ENCODE results near the gene PCYOX1L. TPM values are rescaled to one million over a fixed set of nuclear protein-coding genes. Genes with fewer than 3 reads are reported as not detected.
A peak's percentile ranks its signal among the peaks of the same experiment; 100 is the strongest.

Gene PCYOX1L
- total and polyA plus RNA-seq, 2 experiments from 2014 or later = 10.4 to 10.7 TPM

DNA sequence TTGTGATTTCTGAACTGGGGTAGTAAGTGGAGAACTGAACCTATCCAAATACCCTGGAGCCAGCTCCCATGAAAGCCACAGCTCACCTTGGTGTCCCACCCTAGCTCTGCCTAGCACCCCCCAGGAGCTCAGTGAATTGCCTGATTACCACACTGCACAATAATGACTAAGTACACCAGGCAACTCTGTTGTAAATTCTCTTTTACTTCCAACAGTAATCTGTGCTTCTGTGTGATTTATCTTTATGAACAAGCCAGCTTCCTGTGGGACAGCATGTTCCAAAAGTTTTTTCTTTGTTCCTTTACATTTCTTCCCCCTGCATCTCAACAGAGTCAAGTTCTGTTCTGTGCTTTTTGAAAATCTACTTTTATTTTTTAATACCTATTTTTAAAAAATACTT, 34.6 kb upstream of the PCYOX1L start:
- Histone ChIP-seq H3K4me2 (ENCODE audit: unreplicated experiment) (no peak overlapping the region), H3K27me3 (replicated peaks; ENCODE audit: insufficient read depth) (no peaks in the 10 kb centered on the region), H3K79me2 (ENCODE audit: insufficient read depth) (no peaks in the 10 kb centered on the region), H3K4me3 (no peak overlapping the region), H3K27ac (peak overlapping the region; percentile 42), H4K20me1 (ENCODE audit: insufficient read depth) (no peaks in the 10 kb centered on the region), H3K9ac (0 out of 2 replicates have a peak overlapping the region, but pooled peaks have one; percentile 26), H3K9me2 (ENCODE audit: insufficient read depth) (no peaks in the 10 kb centered on the region), H2AFZ (peak overlapping the region; percentile 2; the same call in 1 of the 2 replicates), H3F3A (ENCODE audit: insufficient read depth) (peaks cover 17% of the 10 kb centered on the region; the same call in 1 of the 2 replicates), H3K36me3 (ENCODE audit: low read depth) (no peaks in the 10 kb centered on the region), H3K4me1 (ENCODE audit: insufficient read depth) (peaks cover 19% of the 10 kb centered on the region), H3K9me3 (ENCODE audit: low read depth) (no peaks in the 10 kb centered on the region)
- DNase-seq = peak; percentile 59
- in situ Hi-C loops (cut with MboI) = no loop called here
- TF ChIP-seq EZH2 (IDR thresholded peaks at IDR 0.05; ENCODE audit: insufficient read depth, poor library complexity, severe bottlenecking) (no peak), EZH2phosphoT487 (IDR thresholded peaks at IDR 0.05; ENCODE audit: insufficient read depth, low read depth) (no peak)

DNA sequence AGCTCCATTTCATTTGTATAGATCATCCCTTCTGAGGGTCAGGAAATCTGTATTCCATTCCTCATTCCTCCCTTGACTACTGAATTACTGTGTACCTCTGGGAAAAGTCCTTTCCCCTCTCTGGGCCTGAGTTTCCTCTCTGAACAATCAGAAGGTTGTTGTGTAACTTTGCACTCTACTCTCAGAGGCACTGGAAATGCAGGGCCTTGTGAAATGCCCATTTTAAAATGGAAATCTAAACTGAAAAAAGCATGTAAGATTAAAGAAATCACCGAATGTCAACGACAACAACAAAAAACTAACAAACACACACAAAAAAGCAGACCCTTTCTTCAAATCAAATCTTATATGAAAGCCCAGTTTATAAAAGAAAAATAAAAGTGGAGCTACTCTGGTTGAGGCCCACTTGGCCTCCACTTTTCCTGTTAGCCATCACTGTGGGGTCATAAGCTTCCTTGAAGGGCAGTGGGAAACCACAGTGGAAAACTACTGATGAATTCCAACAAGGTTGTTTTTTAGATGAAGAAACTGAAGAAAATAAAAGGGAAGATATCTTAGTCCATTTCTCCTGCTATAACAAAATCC, 34.1 kb upstream of the PCYOX1L start:
- H4K20me1 ChIP-seq (ENCODE audit: insufficient read depth) = no peaks in the 10 kb centered on the region
- peaks cover 17% of the 10 kb centered on the region; the same call in 1 of the 2 replicates for H3F3A ChIP-seq (ENCODE audit: insufficient read depth)
- peaks cover 19% of the 10 kb centered on the region for H3K4me1 ChIP-seq (ENCODE audit: insufficient read depth)
- H3K4me3 ChIP-seq = no peak overlapping the region
- no peaks in the 10 kb centered on the region for H3K36me3 ChIP-seq (ENCODE audit: low read depth)
- peak; percentile 46 for DNase-seq
- in situ Hi-C loops (cut with MboI) = no loop called here
- H3K27ac ChIP-seq = peak overlapping the region; percentile 42
- no peaks in the 10 kb centered on the region for H3K27me3 ChIP-seq (replicated peaks; ENCODE audit: insufficient read depth)
- H2AFZ ChIP-seq = peak overlapping the region; percentile 2
- no peak overlapping the region for H3K4me2 ChIP-seq (ENCODE audit: unreplicated experiment)
- TF ChIP-seq EZH2phosphoT487 (IDR thresholded peaks at IDR 0.05; ENCODE audit: insufficient read depth, low read depth) (no peak), EZH2 (IDR thresholded peaks at IDR 0.05; ENCODE audit: insufficient read depth, poor library complexity, severe bottlenecking) (no peak)
- H3K9me2 ChIP-seq (ENCODE audit: insufficient read depth) = no peaks in the 10 kb centered on the region
- no peaks in the 10 kb centered on the region for H3K9me3 ChIP-seq (ENCODE audit: low read depth)
- H3K9ac ChIP-seq = 0 out of 2 replicates have a peak overlapping the region, but pooled peaks have one; percentile 26
- H3K79me2 ChIP-seq (ENCODE audit: insufficient read depth) = no peaks in the 10 kb centered on the region
- 96 to 100% methylated on average over 2 of the region's 2 CpGs for WGBS, 2 experiments (ENCODE audit: low coverage in 1 of 2, low lambda C conversion rate in 2 of 2, missing lambda C conversion rate in 2 of 2)

DNA sequence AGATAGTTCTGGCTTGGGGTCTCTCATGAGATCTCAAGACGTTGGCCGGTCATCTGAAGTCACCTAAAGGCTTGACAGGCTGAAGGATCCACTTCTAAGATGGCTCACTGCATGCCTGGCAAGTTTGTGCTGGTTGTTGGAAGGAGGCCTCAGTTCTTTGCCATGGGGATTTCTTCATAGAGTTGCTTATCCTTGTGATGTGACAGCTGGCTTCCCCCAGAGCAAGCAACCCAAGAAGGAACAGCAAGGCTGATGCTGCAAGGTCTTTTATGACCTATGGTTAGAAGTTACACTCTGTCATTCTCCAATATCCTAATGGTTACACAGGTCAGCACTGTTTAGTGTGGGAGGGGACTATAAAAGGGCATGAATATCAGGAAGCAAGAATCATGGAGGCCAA, 33.2 kb upstream of the PCYOX1L start:
- Histone ChIP-seq H3K9ac (no peak overlapping the region), H3K27me3 (replicated peaks; ENCODE audit: insufficient read depth) (no peaks in the 10 kb centered on the region), H3K79me2 (ENCODE audit: insufficient read depth) (no peaks in the 10 kb centered on the region), H2AFZ (no peak overlapping the region), H3K9me3 (ENCODE audit: low read depth) (no peaks in the 10 kb centered on the region), H3K27ac (no peak overlapping the region), H3K4me2 (ENCODE audit: unreplicated experiment) (no peak overlapping the region), H3K4me1 (ENCODE audit: insufficient read depth) (peaks cover 19% of the 10 kb centered on the region), H3K4me3 (no peak overlapping the region), H3K9me2 (ENCODE audit: insufficient read depth) (no peaks in the 10 kb centered on the region), H4K20me1 (ENCODE audit: insufficient read depth) (no peaks in the 10 kb centered on the region), H3K36me3 (ENCODE audit: low read depth) (no peaks in the 10 kb centered on the region), H3F3A (ENCODE audit: insufficient read depth) (peaks cover 17% of the 10 kb centered on the region; the same call in 1 of the 2 replicates)
- DNase-seq = no peak
- whole genome bisulfite sequencing, 2 experiments (ENCODE audit: low coverage in 1 of 2, low lambda C conversion rate in 2 of 2, missing lambda C conversion rate in 2 of 2) = 82 to 90% methylated on average over 2 of the region's 2 CpGs
- TF ChIP-seq EZH2phosphoT487 (IDR thresholded peaks at IDR 0.05; ENCODE audit: insufficient read depth, low read depth) = no peak
- no peak for TF ChIP-seq EZH2 (IDR thresholded peaks at IDR 0.05; ENCODE audit: insufficient read depth, poor library complexity, severe bottlenecking)
- in situ Hi-C loops (cut with MboI) = no loop called here

DNA sequence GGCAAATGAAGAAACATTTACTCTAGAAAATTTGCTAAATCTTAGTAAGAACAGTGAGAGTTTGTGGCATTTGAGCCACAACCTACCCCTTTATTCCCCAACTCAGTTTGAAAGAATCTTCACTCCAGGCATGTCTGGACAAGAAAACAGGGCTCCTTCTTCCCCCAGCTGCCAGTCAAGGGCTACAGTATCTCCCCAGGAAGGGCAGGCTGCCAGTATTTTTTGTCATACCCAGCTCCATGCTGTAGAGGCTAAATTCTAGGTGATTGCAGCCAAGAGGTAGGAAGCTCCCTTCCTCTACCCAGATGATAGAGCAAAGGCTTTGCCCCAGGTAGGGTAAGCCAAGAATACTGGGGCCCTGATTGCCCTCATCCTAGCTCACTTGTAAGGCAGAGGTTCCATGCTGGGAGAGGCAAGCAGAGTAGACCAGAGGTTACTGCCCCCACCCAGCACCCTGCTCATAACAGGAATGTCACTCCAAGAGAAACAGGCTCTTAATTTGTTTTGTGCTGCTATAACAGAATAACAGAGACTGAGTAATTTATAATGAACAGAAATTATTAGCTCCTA, 32.6 kb upstream of the PCYOX1L start:
- H3K9me2 ChIP-seq (ENCODE audit: insufficient read depth) = no peaks in the 10 kb centered on the region
- peak overlapping the region; percentile 8; the same call in 1 of the 2 replicates for H2AFZ ChIP-seq
- no peaks in the 10 kb centered on the region for H3K27me3 ChIP-seq (replicated peaks; ENCODE audit: insufficient read depth)
- peaks cover 19% of the 10 kb centered on the region for H3K4me1 ChIP-seq (ENCODE audit: insufficient read depth)
- no peak overlapping the region for H3K4me3 ChIP-seq
- peaks cover 16% of the 10 kb centered on the region; the same call in 1 of the 2 replicates for H3F3A ChIP-seq (ENCODE audit: insufficient read depth)
- no peak for DNase-seq
- TF ChIP-seq EZH2 (IDR thresholded peaks at IDR 0.05; ENCODE audit: insufficient read depth, poor library complexity, severe bottlenecking) (no peak), EZH2phosphoT487 (IDR thresholded peaks at IDR 0.05; ENCODE audit: insufficient read depth, low read depth) (no peak)
- no peaks in the 10 kb centered on the region for H3K79me2 ChIP-seq (ENCODE audit: insufficient read depth)
- no peak overlapping the region for H3K9ac ChIP-seq
- H4K20me1 ChIP-seq (ENCODE audit: insufficient read depth) = no peaks in the 10 kb centered on the region
- no peaks in the 10 kb centered on the region for H3K9me3 ChIP-seq (ENCODE audit: low read depth)
- no peak overlapping the region for H3K27ac ChIP-seq
- H3K4me2 ChIP-seq (ENCODE audit: unreplicated experiment) = no peak overlapping the region
- in situ Hi-C loops (cut with MboI) = no loop called here
- H3K36me3 ChIP-seq (ENCODE audit: low read depth) = no peaks in the 10 kb centered on the region

Measured in GM23248 (cell line).